Activated naive CD8-positive, alpha-beta T cell treated with anti-CD3 and anti-CD28 coated beads, Interleukin-2, amount 50 U/mL, for 24 hours (primary cell): ENCODE measurements around the gene CLIP3.
A peak's percentile ranks its signal among the peaks of the same experiment; 100 is the strongest.

Experiments
- ATAC-seq: fragments of 150-1000 bp; cut with Tn5 transposase; one replicate; pipeline ENCODE4 v1.10.0; 2021
- DNase-seq: peaks from one replicate; pipeline ENCODE4 v3.0.0; 2021
- H3K27ac Mint-ChIP-seq: one replicate; pipeline ENCODE4 v1.8.0; 2021; ENCODE audit warnings: mild to moderate bottlenecking, mixed read lengths
- H3K27me3 Mint-ChIP-seq: one replicate; pipeline ENCODE4 v1.8.0; 2021; ENCODE audit warnings: mixed read lengths
- H3K36me3 Mint-ChIP-seq: one replicate; pipeline ENCODE4 v1.8.0; 2021; ENCODE audit warnings: low read depth, mixed read lengths
- H3K4me1 Mint-ChIP-seq: one replicate; pipeline ENCODE4 v1.8.0; 2021; ENCODE audit warnings: mixed read lengths
- H3K4me3 Mint-ChIP-seq: one replicate; pipeline ENCODE4 v1.8.0; 2021; ENCODE audit warnings: mild to moderate bottlenecking, moderate library complexity, mixed read lengths
- H3K9me3 Mint-ChIP-seq: one replicate; pipeline ENCODE4 v1.8.0; 2021; ENCODE audit warnings: mixed read lengths

Gene CLIP3

GRCh38 chr19:36006955-36007354, 25.7 kb downstream of the CLIP3 start:
- peaks cover 11% of the 10 kb centered on the region for H3K4me1 Mint-ChIP-seq
- ATAC-seq (no peak), DNase-seq (no peak)
- no peak overlapping the region for H3K4me3 Mint-ChIP-seq
- no peaks in the 10 kb centered on the region for H3K9me3 Mint-ChIP-seq
- H3K27ac Mint-ChIP-seq, result no peak overlapping the region
- H3K27me3 Mint-ChIP-seq, result no peaks in the 10 kb centered on the region
- peaks cover 7% of the 10 kb centered on the region for H3K36me3 Mint-ChIP-seq

- Mint-ChIP-seq H3K27ac (peak overlapping the region; percentile 7), H3K9me3 (no peaks in the 10 kb centered on the region), H3K36me3 (peaks cover 10% of the 10 kb centered on the region), H3K4me1 (peaks cover 10% of the 10 kb centered on the region), H3K27me3 (no peaks in the 10 kb centered on the region), H3K4me3 (no peak overlapping the region)
- DNase-seq (no peak), ATAC-seq (no peak)
Observed at GRCh38 chr19:36003284-36003683, 29.4 kb downstream of the CLIP3 start.

DNA sequence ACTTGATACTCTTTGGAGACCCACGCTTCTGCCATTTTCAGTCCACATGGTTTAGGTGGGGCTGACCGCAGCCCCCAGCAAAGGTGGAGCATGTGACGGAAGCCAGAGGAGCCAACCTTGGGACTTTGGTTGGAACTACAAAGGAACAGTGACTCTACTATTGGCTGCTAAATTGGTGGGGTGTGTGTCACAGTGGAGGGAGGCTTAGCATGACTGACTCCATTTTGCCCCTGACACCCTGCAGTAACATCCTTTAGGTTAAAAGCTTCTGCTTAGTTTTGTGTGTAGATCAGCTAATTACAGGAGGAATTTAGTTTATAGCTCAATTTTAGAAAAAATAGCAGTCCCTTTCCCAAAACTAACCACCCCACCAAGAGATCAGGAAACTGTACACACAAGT, 31.1 kb downstream of the CLIP3 start:
- no peak overlapping the region for H3K4me3 Mint-ChIP-seq
- DNase-seq (no peak), ATAC-seq (no peak)
- no peaks in the 10 kb centered on the region for H3K27me3 Mint-ChIP-seq
- H3K9me3 Mint-ChIP-seq, result no peaks in the 10 kb centered on the region
- H3K36me3 Mint-ChIP-seq, result peaks cover 19% of the 10 kb centered on the region
- H3K4me1 Mint-ChIP-seq, result peaks cover 20% of the 10 kb centered on the region
- H3K27ac Mint-ChIP-seq, result no peak overlapping the region

DNA sequence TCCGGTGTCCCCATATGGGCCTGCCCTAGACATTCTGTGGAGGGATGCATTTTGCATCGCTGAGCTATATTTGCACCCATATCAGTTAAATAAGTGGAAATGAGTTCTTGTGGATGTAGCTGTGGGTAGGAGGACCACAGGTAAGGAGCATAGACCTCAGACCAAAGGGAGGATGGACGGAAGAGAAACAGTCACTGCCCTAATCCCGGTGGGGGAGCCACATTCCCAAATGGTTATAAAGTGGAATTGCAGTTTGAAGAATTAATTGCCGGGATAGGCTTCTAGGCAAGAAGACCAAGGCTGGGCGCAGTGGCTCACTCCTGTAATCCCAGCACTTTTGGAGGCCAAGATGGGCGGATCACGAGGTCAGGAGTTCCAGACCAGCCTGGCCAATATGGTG, 35.9 kb downstream of the CLIP3 start:
- Mint-ChIP-seq H3K4me3 (peak overlapping the region; percentile 92), H3K27me3 (no peaks in the 10 kb centered on the region), H3K4me1 (peaks cover 38% of the 10 kb centered on the region), H3K27ac (peak overlapping the region; percentile 73), H3K36me3 (peaks cover 23% of the 10 kb centered on the region), H3K9me3 (no peaks in the 10 kb centered on the region)
- ATAC-seq (no peak), DNase-seq (no peak)

DNA sequence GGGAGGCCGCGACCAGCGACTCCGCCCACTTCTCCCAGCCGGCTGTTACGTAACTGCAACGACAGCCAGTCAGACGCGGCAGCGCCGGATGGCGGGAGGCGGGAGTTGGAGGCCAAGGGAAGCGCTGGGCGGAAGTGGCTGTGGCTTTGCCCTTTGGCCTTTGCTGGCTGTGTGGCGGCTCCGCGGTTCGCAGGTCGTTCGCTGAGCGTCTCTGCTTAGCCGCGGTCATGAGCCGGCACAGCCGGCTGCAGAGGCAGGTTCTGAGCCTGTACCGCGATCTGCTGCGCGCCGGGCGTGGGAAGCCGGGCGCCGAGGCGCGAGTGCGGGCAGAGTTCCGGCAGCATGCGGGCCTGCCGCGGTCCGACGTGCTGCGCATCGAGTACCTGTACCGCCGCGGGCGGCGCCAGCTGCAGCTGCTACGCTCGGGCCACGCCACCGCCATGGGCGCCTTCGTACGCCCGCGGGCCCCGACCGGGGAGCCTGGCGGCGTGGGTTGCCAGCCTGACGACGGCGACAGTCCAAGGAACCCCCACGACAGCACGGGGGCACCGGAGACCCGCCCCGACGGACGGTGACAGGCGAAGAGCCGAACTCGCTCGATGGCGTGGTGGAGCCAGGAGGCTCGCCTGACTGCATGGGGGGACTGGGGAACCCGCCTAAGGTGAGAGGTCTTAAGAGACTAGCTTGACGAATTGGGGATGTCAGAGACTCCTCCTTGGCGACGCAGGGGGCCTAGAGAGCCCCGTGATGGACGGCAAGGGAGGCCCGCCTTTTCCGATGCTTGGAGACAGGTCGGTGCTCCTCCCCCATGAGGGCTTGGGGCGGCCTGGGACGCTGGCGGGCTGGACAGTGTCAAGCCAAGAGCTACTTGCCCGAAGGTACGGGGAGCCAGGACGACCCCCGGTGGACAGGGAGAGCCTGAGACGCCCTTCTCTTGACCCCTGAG, 37.4 kb downstream of the CLIP3 start, which contains the start of gene SDHAF1:
Gene SDHAF1, plus strand, starts transcription at position 141 of the 946 bp plus-strand sequence. Its CDS starts 87 bp downstream, at position 228.
- Mint-ChIP-seq H3K36me3 (peaks cover 15% of the 10 kb centered on the region), H3K4me1 (peaks cover 38% of the 10 kb centered on the region), H3K27me3 (no peaks in the 10 kb centered on the region), H3K4me3 (peak within 1 kb of the TSS; percentile 92), H3K27ac (peak within 1 kb of the TSS; percentile 94), H3K9me3 (no peaks in the 10 kb centered on the region)
- ATAC-seq (peak; percentile 88), DNase-seq (peak; percentile 97)

GRCh38 chr19:35993923-35994598, 38.6 kb downstream of the CLIP3 start:
- Mint-ChIP-seq H3K4me1 (peaks cover 31% of the 10 kb centered on the region), H3K4me3 (peak overlapping the region; percentile 92), H3K27me3 (peaks cover 2% of the 10 kb centered on the region), H3K36me3 (peaks cover 15% of the 10 kb centered on the region), H3K9me3 (peaks cover under 1% of the 10 kb centered on the region), H3K27ac (peak overlapping the region; percentile 49)
- peak; percentile 48 for DNase-seq
- no peak for ATAC-seq

- H3K36me3 Mint-ChIP-seq, result peaks cover 15% of the 10 kb centered on the region
- peaks cover 5% of the 10 kb centered on the region for H3K9me3 Mint-ChIP-seq
- DNase-seq, result no peak
- no peak overlapping the region for H3K4me3 Mint-ChIP-seq
- H3K27ac Mint-ChIP-seq, result no peak overlapping the region
- H3K27me3 Mint-ChIP-seq, result peaks cover 10% of the 10 kb centered on the region
- H3K4me1 Mint-ChIP-seq, result peaks cover 28% of the 10 kb centered on the region
- ATAC-seq, result no peak
Observed at GRCh38 chr19:35992907-35993765, 39.5 kb downstream of the CLIP3 start.

GRCh38 chr19:35991731-35992450, 40.8 kb downstream of the CLIP3 start:
- DNase-seq (no peak), ATAC-seq (no peak)
- Mint-ChIP-seq H3K4me1 (peaks cover 21% of the 10 kb centered on the region), H3K36me3 (peaks cover 9% of the 10 kb centered on the region), H3K9me3 (peaks cover 5% of the 10 kb centered on the region), H3K27ac (no peak overlapping the region), H3K27me3 (peaks cover 15% of the 10 kb centered on the region), H3K4me3 (no peak overlapping the region)

GRCh38 chr19:35990771-35991730, 41.6 kb downstream of the CLIP3 start:
- H3K27ac Mint-ChIP-seq, result no peak overlapping the region
- H3K4me1 Mint-ChIP-seq, result peaks cover 17% of the 10 kb centered on the region
- H3K9me3 Mint-ChIP-seq, result peaks cover 5% of the 10 kb centered on the region
- peaks cover 22% of the 10 kb centered on the region for H3K27me3 Mint-ChIP-seq
- peaks cover 2% of the 10 kb centered on the region for H3K36me3 Mint-ChIP-seq
- H3K4me3 Mint-ChIP-seq, result no peak overlapping the region
- no peak for DNase-seq
- no peak for ATAC-seq

GRCh38 chr19:35990156-35990555, 42.5 kb downstream of the CLIP3 start:
- H3K4me1 Mint-ChIP-seq, result peaks cover 12% of the 10 kb centered on the region
- DNase-seq (no peak), ATAC-seq (no peak)
- no peak overlapping the region for H3K4me3 Mint-ChIP-seq
- no peaks in the 10 kb centered on the region for H3K36me3 Mint-ChIP-seq
- H3K27ac Mint-ChIP-seq, result no peak overlapping the region
- H3K27me3 Mint-ChIP-seq, result peaks cover 30% of the 10 kb centered on the region
- H3K9me3 Mint-ChIP-seq, result peaks cover 5% of the 10 kb centered on the region

DNA sequence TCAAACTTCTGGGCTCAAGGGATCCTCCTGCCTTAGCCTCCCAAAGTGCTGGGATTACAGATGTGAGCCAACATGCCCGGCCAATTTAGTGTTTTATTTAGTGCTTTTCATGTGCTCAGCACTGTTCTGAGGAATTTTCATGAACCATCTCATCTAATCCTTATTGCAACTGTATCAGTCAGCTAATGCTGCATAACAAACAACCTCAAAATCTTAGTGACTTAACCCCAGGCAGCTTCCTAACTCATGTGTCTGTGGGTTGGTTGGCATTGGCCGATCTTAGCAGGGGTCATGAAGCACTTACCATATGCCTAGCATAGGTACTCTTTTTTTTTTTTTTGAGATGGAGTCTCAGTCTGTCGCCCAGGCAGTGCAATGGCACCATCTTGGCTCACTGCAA, 43.8 kb downstream of the CLIP3 start:
- DNase-seq (no peak), ATAC-seq (no peak)
- Mint-ChIP-seq H3K4me1 (peaks cover 5% of the 10 kb centered on the region), H3K36me3 (no peaks in the 10 kb centered on the region), H3K27me3 (peaks cover 41% of the 10 kb centered on the region), H3K4me3 (no peak overlapping the region), H3K9me3 (peaks cover 5% of the 10 kb centered on the region), H3K27ac (no peak overlapping the region)

DNA sequence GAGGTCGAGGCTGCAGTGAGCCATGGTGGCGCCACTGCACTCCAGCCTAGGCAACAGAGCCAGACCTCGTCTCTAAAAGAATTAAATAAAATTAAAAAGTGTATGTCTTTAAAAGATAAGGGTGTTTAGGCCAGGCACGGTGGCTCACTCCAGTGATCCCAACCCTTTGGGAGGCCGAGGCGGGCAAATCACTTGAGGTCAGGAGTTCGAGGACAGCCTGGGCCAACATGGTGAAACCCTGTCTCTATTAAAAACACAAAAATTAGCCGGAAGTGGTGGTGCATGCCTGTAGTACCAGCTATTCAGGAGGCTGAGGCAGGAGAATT, 45.1 kb downstream of the CLIP3 start:
- Mint-ChIP-seq H3K27ac (no peak overlapping the region), H3K36me3 (no peaks in the 10 kb centered on the region), H3K27me3 (peaks cover 49% of the 10 kb centered on the region), H3K4me1 (peaks cover 5% of the 10 kb centered on the region), H3K9me3 (peaks cover 5% of the 10 kb centered on the region), H3K4me3 (no peak overlapping the region)
- DNase-seq (no peak), ATAC-seq (no peak)
